HPDE6-E6E7 (cell line): ENCODE measurements around the gene TBC1D9.
"Not testable (repeated sequence)": the region's sequence is repeated elsewhere in the genome, so short reads cannot be mapped to it uniquely, and the experiment has no call there.

Experiments
- DNase-seq: peaks from one replicate; pipeline ENCODE4 v3.0.0; 2011; ENCODE audit warnings: missing footprints; ENCODE audit errors: extremely low spot score

TBC1D9 gene

GRCh38 chr4:140756319-140757231 is at the start of gene TBC1D9:
TBC1D9 (minus strand) TSS chr4:140756385; CDS start chr4:140756045, 340 bp downstream.
- peak; percentile 53 for DNase-seq

DNA sequence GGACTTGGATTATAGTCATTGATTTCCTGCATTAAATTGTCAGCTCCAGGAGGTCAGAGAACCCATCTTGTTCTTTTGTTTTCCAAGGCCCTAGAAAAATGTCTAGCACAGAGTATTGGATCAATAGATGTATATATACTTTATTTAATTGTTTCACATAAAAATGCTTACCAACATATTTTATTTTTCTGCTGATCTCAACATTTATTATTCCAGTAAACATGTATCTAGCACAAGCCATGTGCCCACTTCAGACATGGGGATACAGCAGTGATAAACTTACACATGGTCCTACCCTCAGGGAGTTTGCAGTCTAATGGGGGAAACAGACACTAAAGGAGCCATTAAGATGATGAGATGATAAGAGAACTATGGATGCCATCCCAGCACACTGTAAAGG is 49.1 kb upstream of the TBC1D9 start:
- no peak for DNase-seq

GRCh38 chr4:140802591-140802990 is 46.4 kb upstream of the TBC1D9 start:
- DNase-seq: no peak

DNA sequence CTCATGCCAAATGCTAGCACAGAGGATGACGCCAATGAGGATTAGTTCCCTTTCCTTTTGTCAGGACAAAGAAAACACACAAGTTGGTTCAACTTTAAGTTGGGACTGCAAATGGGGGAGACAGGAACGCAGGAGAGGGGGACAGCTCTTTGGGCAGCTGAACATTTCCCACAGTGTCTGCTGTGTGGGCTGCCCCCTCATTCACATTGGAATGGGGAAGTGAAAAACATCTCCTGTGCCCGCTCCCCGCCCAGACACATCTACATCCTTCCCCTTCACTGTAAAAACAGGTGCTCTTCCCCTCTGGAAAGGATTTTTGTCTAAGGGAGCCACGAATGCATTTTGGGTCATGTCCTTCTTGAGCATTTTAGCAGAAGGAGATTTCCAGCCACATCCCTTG is 44.5 kb upstream of the TBC1D9 start:
- no peak for DNase-seq

- no peak for DNase-seq
Observed at GRCh38 chr4:140799686-140800225, 43.6 kb upstream of the TBC1D9 start.

DNA sequence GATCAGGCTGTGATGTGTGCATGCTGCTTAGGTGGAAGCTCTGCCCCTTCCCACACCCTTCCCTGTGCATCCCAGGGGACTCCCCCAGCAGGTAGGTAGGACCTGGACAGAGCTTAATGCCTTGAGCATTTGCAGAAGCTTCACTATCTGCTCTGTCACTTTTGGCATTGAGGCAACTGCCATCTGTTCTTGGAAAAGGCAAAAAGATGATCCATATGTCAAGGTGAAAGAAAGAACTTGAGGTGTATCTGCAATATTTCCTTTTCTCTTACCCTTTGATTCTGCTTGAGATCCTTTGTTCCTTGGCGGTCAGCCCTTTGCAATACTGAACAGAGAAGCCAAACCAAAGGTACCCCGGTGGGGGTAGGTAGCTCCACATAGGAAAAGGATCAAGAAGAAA is 37.1 kb upstream of the TBC1D9 start:
- no peak for DNase-seq

DNA sequence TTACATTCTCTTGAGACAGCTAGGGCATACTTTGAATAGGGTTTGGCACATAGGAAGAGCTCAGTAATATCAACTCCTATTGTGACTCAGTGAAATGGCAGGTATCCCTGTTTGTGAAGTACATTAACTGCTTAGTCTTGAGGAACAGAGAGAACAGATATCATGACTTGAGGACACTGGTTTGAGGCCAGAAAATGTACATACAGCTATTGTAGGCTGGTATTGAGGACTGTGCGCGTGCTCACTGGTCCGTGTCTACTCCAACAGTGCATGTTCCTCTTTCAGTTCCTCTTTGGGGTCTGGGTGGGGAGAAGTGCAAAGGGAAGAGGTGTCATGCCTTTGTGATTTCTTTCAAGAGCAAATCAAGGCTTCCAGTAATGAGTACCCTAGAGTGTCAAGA is 34.6 kb upstream of the TBC1D9 start:
- DNase-seq: no peak

DNA sequence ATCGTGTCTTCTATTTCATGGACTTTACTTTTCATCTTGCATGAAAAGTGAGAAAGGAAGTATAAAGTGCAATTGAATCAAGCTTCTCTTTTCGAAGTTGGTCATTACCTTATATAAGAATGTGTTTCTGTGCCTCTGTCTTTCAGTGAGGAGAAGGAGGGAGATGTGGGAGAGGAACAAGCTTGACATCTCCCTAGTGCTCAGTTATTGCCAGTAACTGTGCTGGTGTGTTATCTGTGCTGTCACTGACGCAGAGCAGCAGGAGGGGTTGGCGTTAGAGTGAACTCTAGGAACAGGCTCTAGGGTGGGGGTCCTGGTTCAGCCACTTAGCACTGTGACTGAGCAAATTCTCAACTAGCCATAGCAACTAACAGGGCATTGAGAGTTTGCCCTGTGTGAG is 34.0 kb upstream of the TBC1D9 start:
- DNase-seq: no peak

DNA sequence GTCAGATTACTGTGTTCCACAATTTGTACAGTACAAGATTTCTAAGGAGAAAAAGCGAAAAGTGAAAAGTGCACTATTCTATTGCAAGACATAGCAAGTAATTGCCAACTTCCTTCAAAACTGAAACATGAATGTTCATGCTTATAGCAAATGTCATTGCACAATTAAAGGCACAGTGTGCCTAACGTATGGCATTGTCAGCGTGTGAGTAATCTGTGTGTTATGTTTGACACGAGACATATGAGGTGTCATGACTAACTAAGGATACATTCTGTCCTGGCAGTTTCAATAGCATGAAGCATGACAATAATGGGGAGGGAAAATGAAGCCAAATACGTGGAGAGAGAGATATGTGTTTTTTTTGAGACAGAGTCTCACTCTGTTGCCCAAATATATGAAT is 33.6 kb upstream of the TBC1D9 start:
- peak; percentile 85 for DNase-seq

- DNase-seq: not testable (repeated sequence)
Observed at GRCh38 chr4:140782787-140783186, 26.6 kb upstream of the TBC1D9 start.

- no peak for DNase-seq
Observed at GRCh38 chr4:140781596-140781995, 25.4 kb upstream of the TBC1D9 start.

GRCh38 chr4:140777894-140778293 is 21.7 kb upstream of the TBC1D9 start:
- no peak for DNase-seq

- no peak for DNase-seq
Observed at GRCh38 chr4:140777386-140777785, 21.2 kb upstream of the TBC1D9 start.

DNA sequence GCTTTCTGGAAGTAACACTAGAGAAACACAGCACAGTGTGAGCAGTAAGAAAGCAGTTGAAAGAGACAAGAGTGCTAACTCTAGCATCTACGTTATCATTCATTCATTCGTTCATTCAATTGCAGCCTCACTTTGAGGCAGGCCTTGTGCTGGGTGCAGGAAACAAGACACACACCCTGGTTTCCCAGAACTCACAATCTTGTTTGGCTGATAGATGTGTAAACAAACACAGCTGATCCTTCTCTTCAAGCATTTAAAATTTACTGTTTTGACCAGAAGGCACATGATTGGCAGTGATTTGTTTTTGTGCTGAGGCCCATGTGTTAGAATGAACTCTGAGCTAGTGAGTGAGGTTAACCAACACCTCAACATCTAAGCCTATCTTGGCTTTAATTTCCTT is 20.4 kb upstream of the TBC1D9 start:
- DNase-seq: no peak

GRCh38 chr4:140774956-140775355 is 18.8 kb upstream of the TBC1D9 start:
- DNase-seq: no peak

- DNase-seq: no peak
Observed at GRCh38 chr4:140774510-140774909, 18.3 kb upstream of the TBC1D9 start.

GRCh38 chr4:140769209-140769608 is 13.0 kb upstream of the TBC1D9 start:
- no peak for DNase-seq

GRCh38 chr4:140764785-140765392 is 8.7 kb upstream of the TBC1D9 start:
- no peak for DNase-seq

DNA sequence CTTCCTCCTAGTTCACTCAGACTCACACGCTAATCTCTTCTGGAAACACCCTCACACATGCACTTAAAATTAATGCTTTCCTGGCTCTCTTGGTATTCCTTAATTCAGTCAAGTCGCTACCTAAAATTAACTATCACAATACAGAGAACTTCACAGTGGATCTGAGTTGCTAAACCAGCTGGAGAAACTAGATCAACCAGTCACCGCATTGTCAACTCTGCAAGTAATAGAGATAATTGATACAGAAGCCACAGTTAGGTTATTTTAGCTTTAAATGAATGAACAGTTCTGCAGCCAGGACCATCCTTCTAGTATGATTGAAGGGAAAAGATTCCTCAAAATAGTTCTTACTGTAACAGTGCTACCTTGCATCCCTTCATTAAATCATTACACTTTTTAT is 6.0 kb upstream of the TBC1D9 start:
- DNase-seq: no peak

GRCh38 chr4:140757232-140757630 is 1.0 kb upstream of the TBC1D9 start:
- no peak for DNase-seq

GRCh38 chr4:140755774-140756318 is 339 bp downstream of the TBC1D9 start:
- peak; percentile 40 for DNase-seq

- no peak for DNase-seq
Observed at GRCh38 chr4:140754918-140755773, 1.0 kb downstream of the TBC1D9 start.
